GM18520 (cell line): ENCODE measurements around the gene TMCC3.
"Not testable (repeated sequence)": the region's sequence is repeated elsewhere in the genome, so short reads cannot be mapped to it uniquely, and the experiment has no call there.

Source experiments
- ATAC-seq: cut with Tn5 transposase; IDR thresholded peaks from one replicate; pipeline ENCODE4 v1.9.1; 2021; ENCODE audit not compliant: unreplicated experiment

TMCC3 gene

GRCh38 chr12:94650143-94651056 is at the start of gene TMCC3:
Gene TMCC3, minus strand, starts transcription at chr12:94650557. Its CDS starts 127 bp downstream, at chr12:94650430.
- peak; percentile 41 for ATAC-seq

GRCh38 chr12:94699801-94700200 is 49.4 kb upstream of the TMCC3 start:
- no peak for ATAC-seq

GRCh38 chr12:94698578-94698977 is 48.2 kb upstream of the TMCC3 start:
- no peak for ATAC-seq

- ATAC-seq: no peak
Measured at GRCh38 chr12:94697631-94698030, 47.3 kb upstream of the TMCC3 start.

GRCh38 chr12:94694732-94695131 is 44.4 kb upstream of the TMCC3 start:
- no peak for ATAC-seq

GRCh38 chr12:94692826-94693225 is 42.5 kb upstream of the TMCC3 start:
- not testable (repeated sequence) for ATAC-seq

- no peak for ATAC-seq
Measured at GRCh38 chr12:94690198-94690771, 39.9 kb upstream of the TMCC3 start.

- ATAC-seq: no peak
Measured at GRCh38 chr12:94689646-94690036, 39.3 kb upstream of the TMCC3 start.

GRCh38 chr12:94689002-94689645 is 38.8 kb upstream of the TMCC3 start:
- ATAC-seq: peak; percentile 53

GRCh38 chr12:94687891-94688290 is 37.5 kb upstream of the TMCC3 start:
- no peak for ATAC-seq

- ATAC-seq: no peak
Measured at GRCh38 chr12:94686834-94687628, 36.7 kb upstream of the TMCC3 start.

- no peak for ATAC-seq
Measured at GRCh38 chr12:94684416-94685142, 34.2 kb upstream of the TMCC3 start.

GRCh38 chr12:94679554-94680195 is 29.3 kb upstream of the TMCC3 start:
- no peak for ATAC-seq

GRCh38 chr12:94678849-94679248 is 28.5 kb upstream of the TMCC3 start:
- no peak for ATAC-seq

- no peak for ATAC-seq
Measured at GRCh38 chr12:94678379-94678778, 28.0 kb upstream of the TMCC3 start.

GRCh38 chr12:94677778-94678177 is 27.4 kb upstream of the TMCC3 start:
- peak; percentile 35 for ATAC-seq

GRCh38 chr12:94676922-94677321 is 26.6 kb upstream of the TMCC3 start:
- ATAC-seq: no peak

- ATAC-seq: peak; percentile 80
Measured at GRCh38 chr12:94676031-94676641, 25.8 kb upstream of the TMCC3 start.

GRCh38 chr12:94674835-94675234 is 24.5 kb upstream of the TMCC3 start:
- no peak for ATAC-seq
